IMR-90 (cell line): Measurements from ENCODE around the gene TRIM38. TPM values are rescaled to one million over a fixed set of nuclear protein-coding genes. Genes with fewer than 3 reads are reported as not detected.

Experiments
- ATAC-seq: fragments of 200-7000 bp; cut with Tn5 transposase; 2 replicates; pipeline ENCODE4 v1.9.1; 2020; ENCODE audit warnings: low read depth, mild to moderate bottlenecking, moderate library complexity
- BruUV-seq: library from RNA; stranded (reverse); fragments of 400-500 nt; replicated peaks from 2 replicates; lab custom pipeline; 2021; lab: Mats Ljungman, UMichigan
- CTCF ChIA-PET: fragments of 300-600 bp; formaldehyde crosslinking; extraction: SDS; loops from one replicate; lab custom pipeline; 2021; ENCODE audit warnings: antibody characterized with exemption; lab: Yijun Ruan, JAX
- POLR2A ChIA-PET: fragments of 300-600 bp; sonication (Branson Sonifier 250); formaldehyde crosslinking; loops from one replicate; lab custom pipeline; 2022; ENCODE audit warnings: antibody characterized with exemption; ENCODE audit not compliant: unreplicated experiment; lab: Charles Lee
- DNase-seq: peaks from one replicate; pipeline ENCODE4 v3.0.0; 2013
- H2AFZ ChIP-seq: replicated peaks from 2 replicates; pipeline ENCODE3; 2013; ENCODE audit warnings: low read length, mild to moderate bottlenecking; ENCODE audit not compliant: poor library complexity
- H2AK5ac ChIP-seq: 2 replicates; pipeline ENCODE4 v1.6.1; 2013; ENCODE audit warnings: low read depth, low read length, inconsistent platforms
- H2AK9ac ChIP-seq: replicated peaks from 2 replicates; pipeline ENCODE3; 2013; ENCODE audit warnings: mild to moderate bottlenecking, low read depth, low read length, moderate library complexity; ENCODE audit not compliant: poor library complexity
- H2BK120ac ChIP-seq: 2 replicates; pipeline ENCODE4 v1.6.1; 2013; ENCODE audit warnings: low read depth, low read length, inconsistent platforms
- H2BK15ac ChIP-seq: 3 replicates; pipeline ENCODE4 v1.6.1; 2013; ENCODE audit warnings: low read depth, low read length, inconsistent platforms
- H2BK20ac ChIP-seq: 2 replicates; pipeline ENCODE4 v1.6.1; 2013; ENCODE audit warnings: low read depth, mild to moderate bottlenecking, inconsistent platforms, low read length, moderate library complexity
- H2BK5ac ChIP-seq: 2 replicates; pipeline ENCODE4 v1.6.1; 2013; ENCODE audit warnings: mild to moderate bottlenecking, low read depth, low read length, inconsistent platforms; ENCODE audit not compliant: poor library complexity, severe bottlenecking
- H3K14ac ChIP-seq: replicated peaks from 2 replicates; pipeline ENCODE4 v1.6.1; 2013; ENCODE audit warnings: low read depth, low read length, inconsistent platforms
- H3K18ac ChIP-seq: 2 replicates; pipeline ENCODE4 v1.6.1; 2013; ENCODE audit warnings: low read depth, low read length, control low read depth
- H3K23ac ChIP-seq: 2 replicates; pipeline ENCODE4 v1.6.1; 2013; ENCODE audit warnings: low read depth, low read length, inconsistent platforms
- H3K27ac ChIP-seq: 2 replicates; pipeline ENCODE4 v1.5.1; 2013; ENCODE audit warnings: mild to moderate bottlenecking, control low read depth, low read length; ENCODE audit not compliant: insufficient read depth
- H3K27me3 ChIP-seq: 2 replicates; pipeline ENCODE4 v1.6.1; 2013; ENCODE audit warnings: low read length; ENCODE audit not compliant: control insufficient read depth, insufficient read depth
- H3K36me3 ChIP-seq: 2 replicates; pipeline ENCODE4 v1.6.1; 2013; ENCODE audit warnings: low read length, mixed read lengths; ENCODE audit not compliant: control insufficient read depth, insufficient read depth
- H3K4ac ChIP-seq: 2 replicates; pipeline ENCODE4 v1.6.1; 2013; ENCODE audit warnings: low read depth, low read length, inconsistent platforms
- H3K4me1 ChIP-seq: 2 replicates; pipeline ENCODE4 v1.6.1; 2013; ENCODE audit warnings: low read length, mixed read lengths; ENCODE audit not compliant: control insufficient read depth, insufficient read depth
- H3K4me2 ChIP-seq: 2 replicates; pipeline ENCODE4 v1.6.1; 2013; ENCODE audit warnings: low read depth, mild to moderate bottlenecking, control low read depth, low read length, moderate library complexity
- H3K4me3 ChIP-seq: 2 replicates; pipeline ENCODE4 v1.5.1; 2013; ENCODE audit warnings: low read depth, mild to moderate bottlenecking, control low read depth, low read length, moderate library complexity; ENCODE audit not compliant: insufficient read depth
- H3K56ac ChIP-seq: 2 replicates; pipeline ENCODE4 v1.6.1; 2013; ENCODE audit warnings: low read length, inconsistent platforms; ENCODE audit not compliant: insufficient read depth; ENCODE audit errors: extremely low read depth
- H3K79me1 ChIP-seq, 2 experiments: 2 replicates each; pipeline ENCODE4 v1.6.1; 2013; ENCODE audit warnings: low read length in 2 of 2, inconsistent platforms in 1 of 2, low read depth in 1 of 2
- H3K9ac ChIP-seq: 2 replicates; pipeline ENCODE4 v1.6.1; 2013; ENCODE audit warnings: low read depth, low read length, control low read depth
- H3K9me1 ChIP-seq: 2 replicates; pipeline ENCODE4 v1.6.1; 2013; ENCODE audit warnings: low read length, inconsistent platforms; ENCODE audit not compliant: insufficient read depth
- H3K9me3 ChIP-seq: 2 replicates; pipeline ENCODE4 v1.6.1; 2013; ENCODE audit warnings: low read length; ENCODE audit not compliant: control insufficient read depth, insufficient read depth
- H4K20me1 ChIP-seq: 2 replicates; pipeline ENCODE4 v1.6.1; 2013; ENCODE audit warnings: low read length, inconsistent platforms; ENCODE audit not compliant: insufficient read depth
- H4K5ac ChIP-seq: 2 replicates; pipeline ENCODE4 v1.6.1; 2013; ENCODE audit warnings: mild to moderate bottlenecking, low read depth, low read length, control low read depth
- H4K8ac ChIP-seq, 2 experiments: 2 replicates each; pipeline ENCODE4 v1.6.1; 2013; ENCODE audit warnings: low read depth in 2 of 2, low read length in 2 of 2, control low read depth in 1 of 2, inconsistent platforms in 1 of 2
- H4K91ac ChIP-seq: 2 replicates; pipeline ENCODE4 v1.6.1; 2013; ENCODE audit warnings: low read depth, low read length, inconsistent platforms; ENCODE audit not compliant: insufficient read depth
- BHLHE40 ChIP-seq: fragments of 150-350 bp; IDR thresholded peaks from 2 replicates; pipeline ENCODE4 v1.6.1; 2016; ENCODE audit warnings: mild to moderate bottlenecking, low read depth, low read length
- CEBPB ChIP-seq: IDR thresholded peaks from 2 replicates; pipeline ENCODE4 v1.6.1; 2012; ENCODE audit warnings: low read depth, low read length, improper control_type of control experiment
- CHD1 ChIP-seq: IDR thresholded peaks from 2 replicates; pipeline ENCODE4 v1.6.1; 2012; ENCODE audit warnings: low read depth, low read length, improper control_type of control experiment
- ELK1 ChIP-seq: fragments of 150-350 bp; IDR thresholded peaks from 2 replicates; pipeline ENCODE4 v1.6.1; 2016; ENCODE audit warnings: low read depth, mild to moderate bottlenecking, low read length, moderate library complexity, borderline replicate concordance
- FOS ChIP-seq: fragments of 150-350 bp; IDR thresholded peaks from 2 replicates; pipeline ENCODE4 v1.6.1; 2016; ENCODE audit warnings: low read depth, low read length
- MAFK ChIP-seq: IDR thresholded peaks from 2 replicates; pipeline ENCODE4 v1.6.1; 2012; ENCODE audit warnings: low read depth, low read length, improper control_type of control experiment
- MAZ ChIP-seq: IDR thresholded peaks from 2 replicates; pipeline ENCODE4 v1.6.1; 2012; ENCODE audit warnings: low read depth, mild to moderate bottlenecking, low read length, improper control_type of control experiment, moderate library complexity, borderline replicate concordance
- NFE2L2 ChIP-seq: fragments of 150-350 bp; IDR thresholded peaks from 2 replicates; pipeline ENCODE4 v1.6.1; 2016; ENCODE audit warnings: low read depth, mild to moderate bottlenecking, low read length
- POLR2A ChIP-seq: IDR thresholded peaks from 2 replicates; pipeline ENCODE4 v1.6.1; 2012; ENCODE audit warnings: mild to moderate bottlenecking, low read depth, low read length
- RAD21 ChIP-seq: IDR thresholded peaks from 2 replicates; pipeline ENCODE4 v1.6.1; 2012; ENCODE audit warnings: low read length, improper control_type of control experiment
- RCOR1 ChIP-seq: IDR thresholded peaks from 2 replicates; pipeline ENCODE4 v1.6.1; 2012; ENCODE audit warnings: mild to moderate bottlenecking, low read length, improper control_type of control experiment; ENCODE audit not compliant: insufficient replicate concordance
- RFX5 ChIP-seq: IDR thresholded peaks from 2 replicates; pipeline ENCODE4 v1.8.0; 2012; ENCODE audit warnings: low read depth, mild to moderate bottlenecking, low read length, moderate library complexity
- SMC3 ChIP-seq: fragments of 150-350 bp; IDR thresholded peaks from 2 replicates; pipeline ENCODE4 v1.6.1; 2016; ENCODE audit warnings: low read depth, mild to moderate bottlenecking, antibody characterized with exemption, low read length, moderate library complexity
- USF2 ChIP-seq: fragments of 150-350 bp; IDR thresholded peaks from 2 replicates; pipeline ENCODE4 v1.6.1; 2017; ENCODE audit warnings: mild to moderate bottlenecking, antibody characterized with exemption, low read length, low read depth
- WGBS, 2 experiments: methylation state at CpG; one replicate each; pipeline versions ENCODE4 v1.1.5 to v1.1.7; 2013; ENCODE audit warnings: missing lambda C conversion rate in 2 of 2; ENCODE audit not compliant: insufficient read length in 1 of 2; ENCODE audit errors: extremely low coverage in 2 of 2; 5-methylcytosine and 5-hydroxymethylcytosine counted together
- dilution Hi-C: fragments of 300-500 bp; cut with HindIII; formaldehyde crosslinking; loops from one replicate; pipeline ENCODE4 v1.14.3; 2018; ENCODE audit warnings: low sequenced_read_pairs; ENCODE audit not compliant: unreplicated experiment
- in situ Hi-C: fragments of 300-500 bp; cut with MboI; formaldehyde crosslinking; loops from 3 replicates; pipeline ENCODE4 v1.14.3; 2019; ENCODE audit warnings: low sequenced_read_pairs, inconsistent platforms, mixed read lengths
- intact Hi-C: fragments of 100-400 bp; cut with micrococcal nuclease; formaldehyde crosslinking; loops from 2 replicates; pipeline ENCODE4 v1.10.0; 2022
- polyA plus RNA-seq, 3 experiments: library from polyadenylated mRNA; depleted of rRNA; stranded (reverse); fragments of >200 nt; gene quantifications; 2 replicates each; pipeline ENCODE4 v1.2.3, GENCODE V29; 2012; ENCODE audit warnings: low replicate concordance in 1 of 3
- total RNA-seq: library from RNA; depleted of rRNA; stranded (reverse); fragments of >200 nt; gene quantifications from 2 replicates; pipeline ENCODE4 v1.2.3, GENCODE V29; 2012
- TF ChIP-seq, protein P1 (sequence below): conservative IDR thresholded peaks from 2 replicates; pipeline ENCODE4 v1.5.1; 2012; ENCODE audit warnings: mild to moderate bottlenecking, low read depth, low read length, improper control_type of control experiment

The TRIM38 gene
- total and polyA plus RNA-seq, 2 of the 4 experiments (the other 2 are of a cell fraction) = 4.1 to 6.3 TPM

DNA sequence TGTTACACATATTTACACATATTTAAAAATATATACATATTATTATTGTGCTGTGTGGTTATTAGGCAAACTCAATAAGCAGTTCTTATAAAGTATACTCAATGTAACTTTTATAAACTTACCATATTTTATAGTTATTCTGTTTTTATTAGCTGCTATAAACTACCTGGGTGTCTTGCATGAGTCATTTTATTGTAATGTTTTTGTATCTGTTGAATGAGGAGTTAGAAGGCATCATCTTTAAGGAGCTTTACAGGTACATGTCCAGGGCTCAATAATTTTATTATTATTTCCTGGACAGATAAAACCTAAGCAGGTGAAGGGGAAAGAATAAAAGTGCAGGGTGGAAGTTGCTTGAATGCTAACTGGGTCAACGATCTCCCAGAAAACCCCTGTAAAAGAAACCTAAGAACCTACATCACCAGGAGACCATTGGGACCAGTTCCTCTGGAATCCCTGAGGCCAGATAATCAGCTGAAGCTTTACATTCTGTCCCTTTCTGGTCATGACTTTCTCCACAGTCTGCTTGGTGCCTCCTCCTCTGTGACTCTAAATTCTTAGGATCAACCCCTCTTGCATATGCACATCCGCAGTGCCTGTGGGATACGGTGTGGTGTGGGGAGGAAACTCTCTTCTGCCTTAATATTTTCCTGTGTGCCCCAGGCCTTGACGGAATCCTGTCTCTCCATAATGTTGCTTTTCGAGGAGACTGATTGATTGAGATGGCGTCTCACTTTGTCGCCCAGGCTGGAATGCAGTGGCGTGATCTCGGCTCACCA is 38.0 kb downstream of the TRIM38 start:
- Histone ChIP-seq H3K4me2 (no peak overlapping the region), H2BK120ac (no peak overlapping the region), H3K79me1 (no peaks in the 10 kb centered on the region; a peak in 1 of 4 replicates), H2BK15ac (no peak overlapping the region), H2BK5ac (no peak overlapping the region), H3K18ac (no peak overlapping the region), H3K14ac (no peak overlapping the region), H3K36me3 (0 out of 2 replicates have a peak, but pooled peaks cover 3% of the 10 kb centered on the region), H3K9me1 (no peaks in the 10 kb centered on the region; the same call in 1 of the 2 replicates), H3K4ac (no peak overlapping the region), H3K9ac (no peak overlapping the region), H2BK20ac (no peak overlapping the region), H4K91ac (no peak overlapping the region), H2AK5ac (no peak overlapping the region), H4K5ac (no peak overlapping the region), H3K4me3 (no peak overlapping the region), H4K8ac (no peak overlapping the region), H2AK9ac (no peak overlapping the region), H3K9me3 (no peaks in the 10 kb centered on the region), H2AFZ (no peak overlapping the region), H3K27me3 (no peaks in the 10 kb centered on the region), H3K23ac (no peak overlapping the region), H4K20me1 (no peaks in the 10 kb centered on the region), H3K4me1 (no peaks in the 10 kb centered on the region), H3K27ac (no peak overlapping the region), H3K56ac (no peak overlapping the region)
- ChIA-PET POLR2A (no interaction called here), CTCF (interaction anchor here (0.6 to 4.6 kb wide), 2 partner anchors 8 to 947 kb away, joined by 4 to 34 read pairs; no protein-coding TSS in a partner anchor)
- TF ChIP-seq MAZ (no peak), FOS (no peak), CHD1 (no peak), ELK1 (no peak), CEBPB (no peak), RCOR1 (no peak), SMC3 (no peak), USF2 (no peak), RFX5 (no peak), RAD21 (no peak), POLR2A (no peak), MAFK (no peak), BHLHE40 (no peak), NFE2L2 (no peak)
- TF ChIP-seq, protein P1, sequence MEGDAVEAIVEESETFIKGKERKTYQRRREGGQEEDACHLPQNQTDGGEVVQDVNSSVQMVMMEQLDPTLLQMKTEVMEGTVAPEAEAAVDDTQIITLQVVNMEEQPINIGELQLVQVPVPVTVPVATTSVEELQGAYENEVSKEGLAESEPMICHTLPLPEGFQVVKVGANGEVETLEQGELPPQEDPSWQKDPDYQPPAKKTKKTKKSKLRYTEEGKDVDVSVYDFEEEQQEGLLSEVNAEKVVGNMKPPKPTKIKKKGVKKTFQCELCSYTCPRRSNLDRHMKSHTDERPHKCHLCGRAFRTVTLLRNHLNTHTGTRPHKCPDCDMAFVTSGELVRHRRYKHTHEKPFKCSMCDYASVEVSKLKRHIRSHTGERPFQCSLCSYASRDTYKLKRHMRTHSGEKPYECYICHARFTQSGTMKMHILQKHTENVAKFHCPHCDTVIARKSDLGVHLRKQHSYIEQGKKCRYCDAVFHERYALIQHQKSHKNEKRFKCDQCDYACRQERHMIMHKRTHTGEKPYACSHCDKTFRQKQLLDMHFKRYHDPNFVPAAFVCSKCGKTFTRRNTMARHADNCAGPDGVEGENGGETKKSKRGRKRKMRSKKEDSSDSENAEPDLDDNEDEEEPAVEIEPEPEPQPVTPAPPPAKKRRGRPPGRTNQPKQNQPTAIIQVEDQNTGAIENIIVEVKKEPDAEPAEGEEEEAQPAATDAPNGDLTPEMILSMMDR = no peak
- no CpG with 5 or more reads among the region's 9 CpGs for WGBS, 2 experiments
- intact Hi-C loops = no loop called here
- in situ Hi-C loops = no loop called here
- ATAC-seq = no peak
- no peak for DNase-seq
- dilution Hi-C loops = no loop called here
- no TSS peak for BruUV-seq
